Activated T-cell treated with anti-CD3 and anti-CD28 coated beads, Interleukin-2, amount 50 U/mL, for 72 hours (primary cell): ENCODE data around the gene C10orf143. TPM values are rescaled to one million over a fixed set of nuclear protein-coding genes. Genes with fewer than 3 reads are reported as not detected.
A peak's percentile ranks its signal among the peaks of the same experiment; 100 is the strongest.
"Not testable (repeated sequence)": the region's sequence is repeated elsewhere in the genome, so short reads cannot be mapped to it uniquely, and the experiment has no call there.

ENCODE experiments used
- ATAC-seq, 2 donors: fragments of 150-1000 bp; cut with Tn5 transposase; replicated peaks in 1 of 2; 2 replicates each; pipeline ENCODE4 v1.10.0; 2021; ENCODE audit warnings: moderate library complexity in 2 of 2, mild to moderate bottlenecking in 1 of 2
- DNase-seq, 2 donors: peaks; one replicate each; pipeline ENCODE4 v3.0.0; 2021 to 2022; ENCODE audit warnings: mixed read lengths in 1 of 2
- H3K27ac Mint-ChIP-seq: one replicate; pipeline ENCODE4 v1.8.0; 2022; ENCODE audit warnings: mild to moderate bottlenecking, moderate library complexity, mixed read lengths
- H3K27me3 Mint-ChIP-seq: one replicate; pipeline ENCODE4 v1.8.0; 2022; ENCODE audit warnings: low read depth, mixed read lengths
- H3K36me3 Mint-ChIP-seq, 2 donors: one replicate each; pipeline ENCODE4 v1.8.0; 2022; ENCODE audit warnings: mixed read lengths in 2 of 2, mild to moderate bottlenecking in 1 of 2; ENCODE audit not compliant: insufficient read depth in 2 of 2
- H3K4me1 Mint-ChIP-seq: one replicate; pipeline ENCODE4 v1.8.0; 2022; ENCODE audit warnings: low read depth, mixed read lengths
- H3K4me3 Mint-ChIP-seq, 2 donors: one replicate each; pipeline ENCODE4 v1.8.0; 2022; ENCODE audit warnings: mild to moderate bottlenecking in 2 of 2, mixed read lengths in 2 of 2, moderate library complexity in 2 of 2
- H3K9me3 Mint-ChIP-seq, 2 donors: one replicate each; pipeline ENCODE4 v1.8.0; 2022; ENCODE audit warnings: mixed read lengths in 2 of 2
- total RNA-seq, 2 donors: library from RNA; stranded (reverse); gene quantifications; one replicate each; pipeline ENCODE4 v1.2.3, GENCODE V29; 2022

C10orf143 gene
- total RNA-seq, 2 donors from 2014 or later: 6.4 to 12.0 TPM

- Mint-ChIP-seq H3K9me3 (no peaks in the 10 kb centered on the region), H3K27ac (no peak overlapping the region), H3K36me3 (no peaks in the 10 kb centered on the region), H3K4me1 (no peaks in the 10 kb centered on the region), H3K4me3 (no peak overlapping the region), H3K27me3 (peaks cover 8% of the 10 kb centered on the region)
- no peak for ATAC-seq
- DNase-seq: no peak
Observed at GRCh38 chr10:130028465-130028819, 82.2 kb downstream of the C10orf143 start.

DNA sequence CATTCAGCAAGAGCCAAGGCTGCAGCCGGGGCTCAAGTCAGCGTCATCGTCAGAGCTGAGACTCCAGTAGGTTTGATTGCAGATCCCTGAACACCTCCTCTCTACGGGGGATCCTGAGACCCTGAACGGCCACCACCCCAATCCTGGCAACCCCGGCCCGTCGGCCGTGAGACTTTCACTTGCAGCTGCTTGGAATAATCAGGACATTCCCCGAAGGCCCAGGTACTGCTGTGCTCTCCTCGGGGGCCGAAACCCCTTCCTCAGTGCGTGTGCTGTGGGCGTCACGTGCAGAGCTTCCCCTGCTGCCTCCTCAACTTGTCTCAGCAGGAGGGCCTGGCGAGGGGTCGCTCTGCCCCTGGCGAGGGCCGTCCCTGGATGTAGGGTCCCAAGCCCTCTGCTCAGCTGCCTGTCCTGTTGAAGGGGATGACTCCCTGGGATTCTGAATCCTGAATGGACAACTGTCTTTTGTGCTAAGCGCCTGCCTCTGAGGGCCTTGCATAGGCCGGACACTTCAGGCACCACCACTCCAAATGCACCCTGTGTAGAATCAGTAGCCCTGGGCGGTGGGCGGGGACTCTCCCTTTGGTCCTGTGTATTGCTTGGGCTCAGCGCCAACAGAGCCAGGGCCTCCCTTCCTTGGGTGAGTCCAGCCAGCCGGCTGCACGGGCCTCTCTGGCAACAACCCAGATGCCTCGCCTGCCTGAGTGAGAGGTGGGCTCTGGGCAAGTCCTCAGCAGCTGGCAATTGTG lies 82.7 kb downstream of the C10orf143 start:
- no peak for ATAC-seq
- no peaks in the 10 kb centered on the region for H3K4me1 Mint-ChIP-seq
- no peak overlapping the region for H3K4me3 Mint-ChIP-seq
- no peak for DNase-seq
- peaks cover 8% of the 10 kb centered on the region for H3K27me3 Mint-ChIP-seq
- H3K27ac Mint-ChIP-seq: no peak overlapping the region
- H3K36me3 Mint-ChIP-seq: no peaks in the 10 kb centered on the region
- no peaks in the 10 kb centered on the region for H3K9me3 Mint-ChIP-seq

DNA sequence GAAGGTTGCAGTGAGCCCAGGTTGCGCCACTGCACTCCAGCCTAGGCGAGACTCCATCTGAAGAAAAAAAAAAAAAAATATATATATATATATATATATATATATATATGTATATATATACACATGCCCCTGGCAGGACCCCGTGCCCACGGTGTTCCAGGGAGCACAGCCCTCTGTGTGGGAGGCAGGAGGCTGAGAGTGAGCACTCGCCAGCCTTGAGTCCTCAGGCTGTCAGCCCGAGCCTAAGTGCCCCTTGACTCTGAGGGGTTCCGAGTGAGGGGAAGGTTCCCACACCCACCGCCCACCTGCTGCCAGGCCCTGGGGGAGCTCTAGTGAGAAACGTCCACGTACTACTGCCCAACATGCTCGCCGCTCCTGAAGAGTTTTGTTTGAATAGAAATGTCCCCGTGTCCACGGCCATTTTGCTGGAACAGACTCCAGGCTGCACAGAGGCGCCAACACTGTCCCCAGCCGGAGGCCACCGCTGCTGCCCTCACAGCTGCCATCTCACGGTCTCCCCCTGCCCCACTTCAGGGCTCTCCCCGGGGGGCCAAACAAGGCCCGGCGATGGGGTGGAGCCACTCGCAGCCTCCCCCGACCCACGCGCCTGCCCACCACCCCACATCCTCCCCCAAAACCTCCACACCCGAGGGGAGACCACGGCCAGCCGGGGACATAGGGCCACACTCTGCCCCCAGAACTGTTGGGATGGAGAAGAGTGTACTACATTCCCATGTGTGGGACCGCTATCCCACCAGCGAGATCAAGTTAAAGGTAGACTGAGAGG lies 83.8 kb downstream of the C10orf143 start:
- H3K27ac Mint-ChIP-seq: no peak overlapping the region
- H3K9me3 Mint-ChIP-seq: no peaks in the 10 kb centered on the region
- no peaks in the 10 kb centered on the region for H3K4me1 Mint-ChIP-seq
- DNase-seq (no peak), ATAC-seq (no peak)
- H3K36me3 Mint-ChIP-seq: no peaks in the 10 kb centered on the region
- H3K4me3 Mint-ChIP-seq: no peak overlapping the region
- peaks cover 8% of the 10 kb centered on the region for H3K27me3 Mint-ChIP-seq

- H3K27ac Mint-ChIP-seq: no peak overlapping the region
- no peaks in the 10 kb centered on the region for H3K36me3 Mint-ChIP-seq
- no peak for DNase-seq
- H3K27me3 Mint-ChIP-seq: peaks cover 3% of the 10 kb centered on the region
- no peaks in the 10 kb centered on the region for H3K9me3 Mint-ChIP-seq
- no peak for ATAC-seq
- H3K4me3 Mint-ChIP-seq: no peak overlapping the region
- H3K4me1 Mint-ChIP-seq: no peaks in the 10 kb centered on the region
Observed at GRCh38 chr10:130025811-130026485, 84.7 kb downstream of the C10orf143 start.

- no peak for DNase-seq
- H3K27me3 Mint-ChIP-seq: no peaks in the 10 kb centered on the region
Observed at GRCh38 chr10:130025326-130025725, 85.3 kb downstream of the C10orf143 start.

GRCh38 chr10:130024779-130025325 lies 85.8 kb downstream of the C10orf143 start:
- DNase-seq (no peak), ATAC-seq (no peak)
- H3K36me3 Mint-ChIP-seq: no peaks in the 10 kb centered on the region
- H3K27ac Mint-ChIP-seq: no peak overlapping the region
- H3K9me3 Mint-ChIP-seq: no peaks in the 10 kb centered on the region
- H3K4me3 Mint-ChIP-seq: no peak overlapping the region
- no peaks in the 10 kb centered on the region for H3K4me1 Mint-ChIP-seq
- no peaks in the 10 kb centered on the region for H3K27me3 Mint-ChIP-seq

More at GRCh38 chr10:130025326-130025725, 85.3 kb downstream of the C10orf143 start:
- Mint-ChIP-seq H3K9me3 (no peaks in the 10 kb centered on the region), H3K4me3 (no peak overlapping the region), H3K27ac (no peak overlapping the region), H3K4me1 (no peaks in the 10 kb centered on the region), H3K36me3 (no peaks in the 10 kb centered on the region)
- no peak for ATAC-seq

GRCh38 chr10:130024326-130024725 lies 86.3 kb downstream of the C10orf143 start:
- H3K36me3 Mint-ChIP-seq, H3K27me3 Mint-ChIP-seq, H3K4me1 Mint-ChIP-seq, H3K4me3 Mint-ChIP-seq, H3K27ac Mint-ChIP-seq, DNase-seq, H3K9me3 Mint-ChIP-seq, ATAC-seq: not testable (repeated sequence)

GRCh38 chr10:130023454-130024230 lies 87.0 kb downstream of the C10orf143 start:
- no peaks in the 10 kb centered on the region for H3K9me3 Mint-ChIP-seq
- no peaks in the 10 kb centered on the region for H3K36me3 Mint-ChIP-seq
- no peak for DNase-seq
- no peaks in the 10 kb centered on the region for H3K27me3 Mint-ChIP-seq
- no peak overlapping the region for H3K4me3 Mint-ChIP-seq
- no peaks in the 10 kb centered on the region for H3K4me1 Mint-ChIP-seq
- no peak for ATAC-seq
- H3K27ac Mint-ChIP-seq: no peak overlapping the region

DNA sequence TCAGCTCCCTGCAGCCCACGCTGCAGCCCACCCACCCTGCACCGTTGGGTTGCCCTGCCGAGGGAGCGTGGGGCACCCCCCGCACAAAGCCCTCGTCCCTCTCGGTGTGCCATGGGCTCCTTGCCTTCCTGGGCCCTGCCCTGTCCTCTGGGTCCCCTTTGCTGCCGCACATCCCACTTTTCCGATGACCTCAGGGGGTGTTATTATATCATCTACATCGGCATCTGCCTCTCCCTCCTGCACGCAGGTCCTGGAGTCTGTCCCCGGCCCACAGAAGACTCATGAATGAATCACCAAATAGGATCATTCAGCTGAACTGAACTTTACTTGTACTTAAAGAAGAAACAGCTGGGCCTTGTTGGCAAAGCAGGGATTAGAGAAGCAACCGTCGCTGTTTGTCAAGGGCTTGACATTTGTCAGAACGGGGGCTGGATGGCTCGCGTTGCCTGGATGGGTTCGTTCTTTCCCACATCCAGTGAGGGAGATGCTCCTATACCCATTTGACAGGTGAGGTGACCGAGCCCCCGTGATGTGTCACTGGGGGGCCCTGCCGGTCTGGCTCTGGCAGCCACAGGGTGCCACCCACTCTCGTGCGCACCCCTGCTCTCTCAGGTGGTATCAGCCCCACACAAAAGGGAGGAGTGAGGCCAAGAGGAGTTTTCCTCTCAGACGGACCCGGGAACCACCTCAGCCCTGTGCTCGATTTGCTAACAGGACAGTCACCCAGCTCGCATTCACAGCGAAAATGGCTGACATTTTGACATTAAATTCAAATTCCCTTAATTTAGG lies 87.9 kb downstream of the C10orf143 start:
- ATAC-seq: no peak
- Mint-ChIP-seq H3K9me3 (no peaks in the 10 kb centered on the region), H3K27ac (no peak overlapping the region), H3K36me3 (no peaks in the 10 kb centered on the region), H3K4me1 (no peaks in the 10 kb centered on the region), H3K4me3 (no peak overlapping the region), H3K27me3 (no peaks in the 10 kb centered on the region)
- DNase-seq: no peak

- H3K27me3 Mint-ChIP-seq: no peaks in the 10 kb centered on the region
- no peaks in the 10 kb centered on the region for H3K9me3 Mint-ChIP-seq
- no peaks in the 10 kb centered on the region for H3K4me1 Mint-ChIP-seq
- no peak overlapping the region for H3K4me3 Mint-ChIP-seq
- H3K27ac Mint-ChIP-seq: no peak overlapping the region
- no peaks in the 10 kb centered on the region for H3K36me3 Mint-ChIP-seq
- ATAC-seq: no peak
- DNase-seq: no peak
Observed at GRCh38 chr10:130022086-130022485, 88.5 kb downstream of the C10orf143 start.

GRCh38 chr10:130021383-130021950 lies 89.2 kb downstream of the C10orf143 start:
- H3K9me3 Mint-ChIP-seq: no peaks in the 10 kb centered on the region
- DNase-seq (no peak), ATAC-seq (peak; percentile 45 to 73)
- H3K4me1 Mint-ChIP-seq: no peaks in the 10 kb centered on the region
- no peaks in the 10 kb centered on the region for H3K27me3 Mint-ChIP-seq
- no peak overlapping the region for H3K4me3 Mint-ChIP-seq
- no peak overlapping the region for H3K27ac Mint-ChIP-seq
- no peaks in the 10 kb centered on the region for H3K36me3 Mint-ChIP-seq
